Measurements from ENCODE around the gene UBR2. TPM values are rescaled to one million over a fixed set of nuclear protein-coding genes. Genes with fewer than 3 reads are reported as not detected.

Gene UBR2
- total and polyA plus RNA-seq, 2 of the 13 experiments (the other 11 are each of a cell fraction or from before 2014, with no cell fraction given): 17.6 to 29.3 TPM

- TF ChIP-seq ZBTB49 (CRISPR knock-in tag; IDR thresholded peaks at IDR 0.05; ENCODE audit: borderline replicate concordance) (no peak), TIGD3 (CRISPR knock-in tag; IDR thresholded peaks at IDR 0.05; ENCODE audit: borderline replicate concordance) (no peak), KAT8 (CRISPR knock-in tag; IDR thresholded peaks at IDR 0.05) (no peak), SMARCC2 (IDR thresholded peaks at IDR 0.05) (no peak), MLLT10 (CRISPR knock-in tag; IDR thresholded peaks at IDR 0.05) (no peak), ZNF574 (CRISPR knock-in tag; IDR thresholded peaks at IDR 0.05) (no peak), ZNF205 (CRISPR knock-in tag; IDR thresholded peaks at IDR 0.05) (no peak), ZSCAN22 (CRISPR knock-in tag; IDR thresholded peaks at IDR 0.05) (no peak), THYN1 (CRISPR knock-in tag; IDR thresholded peaks at IDR 0.05; ENCODE audit: borderline replicate concordance, low read depth) (no peak), FOXC1 (CRISPR knock-in tag; IDR thresholded peaks at IDR 0.05; ENCODE audit: borderline replicate concordance) (no peak), PRDM10 (CRISPR knock-in tag; IDR thresholded peaks at IDR 0.05; ENCODE audit: low read depth) (no peak), ZNF563 (CRISPR knock-in tag; IDR thresholded peaks at IDR 0.05) (no peak), ZNF496 (CRISPR knock-in tag; IDR thresholded peaks at IDR 0.05; ENCODE audit: insufficient replicate concordance) (no peak)
Measured at GRCh38 chr6:42545226-42545773, 18.5 kb upstream of the UBR2 start (continued).
